Psoas muscle (tissue), 8 donors: ENCODE measurements around the gene TDRD9. TPM values are rescaled to one million over a fixed set of nuclear protein-coding genes. Genes with fewer than 3 reads are reported as not detected.
A peak's percentile ranks its signal among the peaks of the same experiment; 100 is the strongest.

Experiments
- ATAC-seq, 4 donors: fragments of 200-7000 bp; cut with Tn5 transposase; one replicate each; pipeline ENCODE4 v1.9.1; 2020; ENCODE audit warnings: moderate library complexity in 3 of 4, mild to moderate bottlenecking in 2 of 4
- DNase-seq, 2 donors: peaks; one replicate each; pipeline ENCODE4 v3.0.0-alpha.2; 2020
- H3K27ac ChIP-seq: fragments of 200-600 bp; one replicate; pipeline ENCODE4 v1.8.0; 2022
- H3K27me3 ChIP-seq, 3 donors: fragments of 200-600 bp in 1 of 3; one replicate each; pipeline versions ENCODE4 v1.6.1 to v1.8.0; 2013 to 2022; ENCODE audit warnings: low read length in 2 of 3, mild to moderate bottlenecking in 2 of 3, moderate library complexity in 1 of 3; ENCODE audit not compliant: insufficient read depth in 3 of 3
- H3K36me3 ChIP-seq, 2 donors: fragments of 200-600 bp in 1 of 2; one replicate each; pipeline versions ENCODE4 v1.6.1 to v1.8.0; 2013 to 2022; ENCODE audit warnings: low read depth in 1 of 2, mild to moderate bottlenecking in 1 of 2, moderate library complexity in 1 of 2; ENCODE audit not compliant: insufficient read depth in 1 of 2
- H3K4me1 ChIP-seq: fragments of 200-600 bp; one replicate; pipeline ENCODE4 v1.8.0; 2022
- H3K4me3 ChIP-seq: fragments of 200-600 bp; one replicate; pipeline ENCODE4 v1.8.0; 2022; ENCODE audit warnings: mild to moderate bottlenecking
- H3K9me3 ChIP-seq: fragments of 200-600 bp; one replicate; pipeline ENCODE4 v1.8.0; 2022
- CTCF ChIP-seq: fragments of 200-600 bp; IDR thresholded peaks from one replicate; pipeline ENCODE4 v1.8.0; 2022; ENCODE audit warnings: antibody characterized with exemption
- WGBS, 3 donors: extraction: QIAGEN DNeasy Blood & Tissue Kit; methylation state at CpG; one replicate each; pipeline versions ENCODE4 v1.1.6 to v1.1.7; 2013; 5-methylcytosine and 5-hydroxymethylcytosine counted together
- intact Hi-C, 2 donors: fragments of 100-400 bp; cut with DNase I; formaldehyde crosslinking; loops; one replicate each; pipeline versions ENCODE4 v1.11.0 to v1.14.2; 2022
- polyA plus RNA-seq, 3 donors: library from polyadenylated mRNA; stranded (reverse); fragments of 200-250 nt; gene quantifications; one replicate each; pipeline ENCODE4 v1.2.3, GENCODE V29; 2013
- total RNA-seq, 4 donors: library from RNA; stranded (reverse); fragmentation: NEBNext Ultra II Directional in 2 of 4; extraction: Animal tissue kit (Norgen Biotek cat#: 25700) in 2 of 4; gene quantifications; one replicate each; pipeline versions ENCODE4 v1.2.1 to v1.2.4, GENCODE V29; 2021 to 2023
- donor health status: healthy with polysubstance abuse.
- donor health status: DM: no; HTN: no; CAD: no; lungs with moderate emphysema.
- donor health status: Bipolar disorder and iron deficiency.
- donor health status: healthy.
- donor health status: DM: yes; HTN: yes; CAD: no.
- donor health status: DM: no; HTN: no; CAD: no.
- donor health status: DM: no; HTN: no; CAD: no.
- donor health status: DM: yes; HTN: yes; CAD: no.

Gene TDRD9
- total and polyA plus RNA-seq, 7 donors, result 0.13 to 1.3 (median 0.31) TPM

- H3K4me3 ChIP-seq, result no peak overlapping the region
- DNase-seq (peak; percentile 5 to 34), ATAC-seq (no peak)
- no peaks in the 10 kb centered on the region for H3K36me3 ChIP-seq
- 88 to 93% (median 91%) methylated on average over 16 of the region's 16 CpGs for WGBS, 3 donors
- no peaks in the 10 kb centered on the region for H3K4me1 ChIP-seq
- intact Hi-C loops, result no loop called here
- TF ChIP-seq CTCF, result no peak
- H3K27me3 ChIP-seq, result no peaks in the 10 kb centered on the region
- H3K9me3 ChIP-seq, result no peaks in the 10 kb centered on the region
- H3K27ac ChIP-seq, result no peak overlapping the region
These were observed 173.5 kb downstream of the TDRD9 start for GRCh38 chr14:104101651-104102281.

Other genes starting within 250 kb of the TDRD9 start
- gene XRCC3, start 213.0 kb upstream of the TDRD9 start, total RNA-seq, result 1 to 10 TPM; 1.1 to 2.5 (median 1.4) TPM
- gene XRCC3, start 213.0 kb upstream of the TDRD9 start, polyA plus RNA-seq, result 1 to 10 TPM in 2 of 3 donors, under 1 TPM in 1; 1.00 to 2.5 (median 1.8) TPM
- gene ZFYVE21, start 212.6 kb upstream of the TDRD9 start, total RNA-seq, result 10 to 100 TPM; 14.3 to 27.1 (median 20.8) TPM
- gene ZFYVE21, start 212.6 kb upstream of the TDRD9 start, polyA plus RNA-seq, result 10 to 100 TPM; 14.0 to 21.7 (median 16.9) TPM
- 10 to 100 TPM; 12.8 to 17.9 (median 15.4) TPM for gene PPP1R13B, start 80.9 kb upstream of the TDRD9 start, total RNA-seq
- gene PPP1R13B, start 80.9 kb upstream of the TDRD9 start, polyA plus RNA-seq, result 10 to 100 TPM in 1 of 3 donors, 1 to 10 TPM in 2; 4.7 to 13.3 (median 5.2) TPM
- not detected for gene RD3L, start 14.1 kb downstream of the TDRD9 start, total RNA-seq
- gene RD3L, start 14.1 kb downstream of the TDRD9 start, polyA plus RNA-seq, result not detected
- gene ASPG, start 157.2 kb downstream of the TDRD9 start, total RNA-seq, result under 1 TPM in 3 of 4 donors, not detected in 1; 0.15 to 0.84 (median 0.51) TPM
- gene ASPG, start 157.2 kb downstream of the TDRD9 start, polyA plus RNA-seq, result under 1 TPM; 0.04 to 0.61 (median 0.06) TPM
- gene KIF26A, start 210.1 kb downstream of the TDRD9 start, total RNA-seq, result 1 to 10 TPM; 1.8 to 3.2 (median 2.3) TPM
- gene KIF26A, start 210.1 kb downstream of the TDRD9 start, polyA plus RNA-seq, result 1 to 10 TPM in 2 of 3 donors, under 1 TPM in 1; 0.99 to 1.6 (median 1.4) TPM